Endothelial cell of umbilical vein (primary cell): ENCODE results near the gene EPC2. TPM values are rescaled to one million over a fixed set of nuclear protein-coding genes. Genes with fewer than 3 reads are reported as not detected.

Source experiments
- BruUV-seq: library from RNA; stranded (reverse); fragments of 400-500 nt; replicated peaks from 2 replicates; lab custom pipeline; 2021; lab: Mats Ljungman, UMichigan
- CTCF ChIA-PET: fragments of 300-600, 350-600 bp; sonication (Branson Sonifier 250); formaldehyde crosslinking; loops from one replicate; lab custom pipeline; 2021; ENCODE audit warnings: antibody characterized with exemption, inconsistent platforms; lab: Charles Lee
- POLR2A ChIA-PET: fragments of 300-600, 350-600 bp; sonication (Branson Sonifier 250); formaldehyde crosslinking; loops from one replicate; lab custom pipeline; 2021; ENCODE audit warnings: antibody characterized with exemption, inconsistent platforms; lab: Charles Lee
- DNase-seq: peaks from one replicate; pipeline ENCODE4 v3.0.0-alpha.2; 2011; ENCODE audit warnings: low read depth, low spot score
- FAIRE-seq: peaks from 2 replicates; lab custom pipeline; 2011; peaks lifted over from hg19 to GRCh38; lab: Jason Lieb, UNC
- H2AFZ ChIP-seq: 2 replicates; pipeline ENCODE4 v1.6.0; 2012; ENCODE audit warnings: low read depth, low read length, control low read depth, inconsistent platforms
- H3K27ac ChIP-seq: 2 replicates; pipeline ENCODE4 v1.5.1; 2011; ENCODE audit warnings: low read depth, mild to moderate bottlenecking, control low read depth, low read length, moderate library complexity; ENCODE audit not compliant: insufficient read depth
- H3K27me3 ChIP-seq, 2 experiments: 2 replicates each; pipeline versions ENCODE4 v1.6.0 to v1.6.1; 2011; ENCODE audit warnings: low read length in 2 of 2, mixed read lengths in 1 of 2; ENCODE audit not compliant: control insufficient read depth in 2 of 2, insufficient read depth in 2 of 2
- H3K36me3 ChIP-seq, 2 experiments: 2 replicates in 1 of 2; 3 replicates in 1 of 2; pipeline ENCODE4 v1.5.1; 2011; ENCODE audit warnings: low read length in 2 of 2, mild to moderate bottlenecking in 1 of 2, moderate library complexity in 1 of 2; ENCODE audit not compliant: control insufficient read depth in 2 of 2, insufficient read depth in 2 of 2; ENCODE audit errors: extremely low read depth in 1 of 2
- H3K4me1 ChIP-seq: 3 replicates; pipeline ENCODE4 v1.5.1; 2011; ENCODE audit warnings: mild to moderate bottlenecking, low read length; ENCODE audit not compliant: control insufficient read depth, insufficient read depth; ENCODE audit errors: extremely low read depth
- H3K4me2 ChIP-seq: 2 replicates; pipeline ENCODE4 v1.6.1; 2011; ENCODE audit warnings: low read length, control low read depth, mixed read lengths; ENCODE audit not compliant: insufficient read depth
- H3K4me3 ChIP-seq, 3 experiments: fragments of 200-600 bp in 1 of 3; sonication (generic), shearing (Covaris generic) in 1 of 3; replicated peaks in 1 of 3; 2 replicates each; pipeline ENCODE4 v1.5.1; 2011 to 2016; ENCODE audit warnings: control low read depth in 3 of 3, low read length in 3 of 3, mild to moderate bottlenecking in 2 of 3, inconsistent platforms in 1 of 3, low read depth in 1 of 3, moderate library complexity in 1 of 3; ENCODE audit not compliant: insufficient read depth in 1 of 3
- H3K79me2 ChIP-seq: 2 replicates; pipeline ENCODE4 v1.6.0; 2012; ENCODE audit warnings: low read length, inconsistent platforms; ENCODE audit not compliant: control insufficient read depth, insufficient read depth
- H3K9ac ChIP-seq: replicated peaks from 2 replicates; pipeline ENCODE3; 2011; ENCODE audit warnings: low read length, control low read depth; ENCODE audit not compliant: insufficient read depth; ENCODE audit errors: extremely low read depth
- H3K9me1 ChIP-seq: replicated peaks from 3 replicates; pipeline ENCODE4 v1.6.0; 2011; ENCODE audit warnings: mild to moderate bottlenecking, low read length; ENCODE audit not compliant: control insufficient read depth, insufficient read depth; ENCODE audit errors: extremely low read depth
- H3K9me3 ChIP-seq: replicated peaks from 2 replicates; pipeline ENCODE4 v1.5.1; 2012; ENCODE audit warnings: low read length, inconsistent platforms; ENCODE audit not compliant: control insufficient read depth, insufficient read depth
- H4K20me1 ChIP-seq: replicated peaks from 2 replicates; pipeline ENCODE3; 2011; ENCODE audit warnings: mild to moderate bottlenecking, low read length; ENCODE audit not compliant: control insufficient read depth, insufficient read depth; ENCODE audit errors: extremely low read depth
- EZH2 ChIP-seq: IDR thresholded peaks from 2 replicates; pipeline ENCODE4 v1.6.1; 2012; ENCODE audit warnings: borderline replicate concordance, low read depth, mild to moderate bottlenecking, moderate library complexity, low read length, inconsistent platforms; ENCODE audit not compliant: severe bottlenecking
- FOS ChIP-seq: IDR thresholded peaks from 2 replicates; pipeline ENCODE4 v1.6.1; 2011; ENCODE audit warnings: mild to moderate bottlenecking, low read length, moderate library complexity, borderline replicate concordance; ENCODE audit not compliant: insufficient read depth
- GATA2 ChIP-seq: IDR thresholded peaks from 2 replicates; pipeline ENCODE4 v1.7.0; 2011; ENCODE audit warnings: low read depth, mild to moderate bottlenecking, moderate library complexity, mixed read lengths, low read length; ENCODE audit not compliant: insufficient read length, insufficient read depth
- JUN ChIP-seq: IDR thresholded peaks from 2 replicates; pipeline ENCODE4 v1.6.1; 2011; ENCODE audit warnings: borderline replicate concordance, low read depth; ENCODE audit not compliant: insufficient read length, insufficient read depth
- MYC ChIP-seq: IDR thresholded peaks from one replicate; pipeline ENCODE4 v1.6.1; 2011; ENCODE audit warnings: mild to moderate bottlenecking, low read depth, low read length
- POLR2A ChIP-seq: IDR thresholded peaks from 2 replicates; pipeline ENCODE4 v1.6.1; 2012; ENCODE audit warnings: low read depth, mild to moderate bottlenecking, control low read depth, low read length
- POLR2AphosphoS5 ChIP-seq: IDR thresholded peaks from 2 replicates; pipeline ENCODE4 v1.6.1; 2012; ENCODE audit warnings: low read depth, mild to moderate bottlenecking, control low read depth, low read length, moderate library complexity; ENCODE audit not compliant: insufficient read depth
- dilution Hi-C: fragments of 300-500 bp; cut with MboI; formaldehyde crosslinking; loops from one replicate; pipeline ENCODE4 v1.15.0; 2019; ENCODE audit warnings: low sequenced_read_pairs; ENCODE audit not compliant: extremely low pct_ligation_motif_present
- intact Hi-C: fragments of 100-400 bp; cut with micrococcal nuclease; formaldehyde crosslinking; loops from one replicate; pipeline ENCODE4 v1.10.0; 2022
- polyA plus RNA-seq, 4 experiments: library from polyadenylated mRNA; depleted of rRNA in 3 of 4; stranded (reverse) in 3 of 4; unstranded in 1 of 4; fragments of >200 nt; gene quantifications; 2 replicates each; pipeline versions ENCODE4 v1.2.1 to v1.2.3, GENCODE V29; 2011 to 2012; ENCODE audit warnings: missing spikeins in 1 of 4
- total RNA-seq: library from RNA; stranded (reverse); gene quantifications from 2 replicates; pipeline ENCODE4 v1.2.3, GENCODE V29; 2021
- TF ChIP-seq, protein P1 (sequence below): IDR thresholded peaks from 2 replicates; pipeline ENCODE4 v1.6.1; 2011; ENCODE audit not compliant: insufficient read depth, insufficient read length
- TF ChIP-seq, protein P2 (sequence below), 2 donors: IDR thresholded peaks; 1 replicate in 1 of 2; 2 replicates in 1 of 2; pipeline ENCODE4 v1.5.1; 2011; ENCODE audit warnings: low read length in 2 of 2, mild to moderate bottlenecking in 2 of 2, moderate library complexity in 2 of 2, control low read depth in 1 of 2, inconsistent platforms in 1 of 2, low read depth in 1 of 2; ENCODE audit not compliant: insufficient read depth in 1 of 2; ENCODE audit errors: extremely low read depth in 1 of 2

Gene EPC2
- total and polyA plus RNA-seq, 2 donors (not counting 3 experiments of a cell fraction or from before 2014, with no cell fraction given), result 15.1 to 25.2 TPM

DNA sequence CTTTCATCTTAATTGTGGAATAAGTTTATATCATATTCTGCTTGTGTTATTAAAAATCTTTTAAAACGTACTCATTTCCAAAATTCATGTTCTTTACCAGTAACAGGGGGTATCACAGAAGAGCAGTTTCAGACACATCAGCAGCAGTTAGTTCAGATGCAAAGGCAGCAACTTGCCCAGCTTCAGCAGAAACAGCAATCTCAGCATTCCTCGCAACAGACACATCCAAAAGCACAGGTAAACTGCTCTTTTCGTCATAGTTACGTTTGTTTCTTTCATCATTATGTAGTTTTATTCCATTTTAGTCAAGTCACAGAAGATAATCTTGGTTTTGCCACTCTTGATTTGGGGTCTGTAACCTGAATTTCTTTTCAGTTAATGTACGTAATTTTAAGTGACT, 137.0 kb downstream of the EPC2 start:
- H4K20me1 ChIP-seq, result no peaks in the 10 kb centered on the region
- dilution Hi-C loops (no loop called here), intact Hi-C loops (no loop called here)
- no peak overlapping the region for H3K27ac ChIP-seq
- DNase-seq (no peak), FAIRE-seq (no peak)
- TF ChIP-seq FOS (no peak), GATA2 (no peak), MYC (no peak), EZH2 (no peak), JUN (no peak), POLR2A (no peak), POLR2AphosphoS5 (no peak)
- TF ChIP-seq, protein P1, sequence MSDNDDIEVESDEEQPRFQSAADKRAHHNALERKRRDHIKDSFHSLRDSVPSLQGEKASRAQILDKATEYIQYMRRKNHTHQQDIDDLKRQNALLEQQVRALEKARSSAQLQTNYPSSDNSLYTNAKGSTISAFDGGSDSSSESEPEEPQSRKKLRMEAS, result no peak
- TF ChIP-seq, protein P2, sequence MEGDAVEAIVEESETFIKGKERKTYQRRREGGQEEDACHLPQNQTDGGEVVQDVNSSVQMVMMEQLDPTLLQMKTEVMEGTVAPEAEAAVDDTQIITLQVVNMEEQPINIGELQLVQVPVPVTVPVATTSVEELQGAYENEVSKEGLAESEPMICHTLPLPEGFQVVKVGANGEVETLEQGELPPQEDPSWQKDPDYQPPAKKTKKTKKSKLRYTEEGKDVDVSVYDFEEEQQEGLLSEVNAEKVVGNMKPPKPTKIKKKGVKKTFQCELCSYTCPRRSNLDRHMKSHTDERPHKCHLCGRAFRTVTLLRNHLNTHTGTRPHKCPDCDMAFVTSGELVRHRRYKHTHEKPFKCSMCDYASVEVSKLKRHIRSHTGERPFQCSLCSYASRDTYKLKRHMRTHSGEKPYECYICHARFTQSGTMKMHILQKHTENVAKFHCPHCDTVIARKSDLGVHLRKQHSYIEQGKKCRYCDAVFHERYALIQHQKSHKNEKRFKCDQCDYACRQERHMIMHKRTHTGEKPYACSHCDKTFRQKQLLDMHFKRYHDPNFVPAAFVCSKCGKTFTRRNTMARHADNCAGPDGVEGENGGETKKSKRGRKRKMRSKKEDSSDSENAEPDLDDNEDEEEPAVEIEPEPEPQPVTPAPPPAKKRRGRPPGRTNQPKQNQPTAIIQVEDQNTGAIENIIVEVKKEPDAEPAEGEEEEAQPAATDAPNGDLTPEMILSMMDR (IDR thresholded peaks at IDR 0.05; ENCODE audit: extremely low read depth in 1 of 2, insufficient read depth in 1 of 2, low read depth in 1 of 2, low read length in 2 of 2), result no peak
- no peaks in the 10 kb centered on the region for H3K9me3 ChIP-seq
- H2AFZ ChIP-seq, result no peak overlapping the region
- no peaks in the 10 kb centered on the region for H3K79me2 ChIP-seq
- ChIA-PET POLR2A (no interaction called here), CTCF (no interaction called here)
- no TSS peak for BruUV-seq
- no peaks in the 10 kb centered on the region for H3K27me3 ChIP-seq
- H3K9ac ChIP-seq, result no peak overlapping the region
- H3K36me3 ChIP-seq, result peaks cover 10 to 13% of the 10 kb centered on the region in 2 experiments
- H3K4me1 ChIP-seq, result no peaks in the 10 kb centered on the region
- H3K4me3 ChIP-seq, result no peak overlapping the region
- peaks cover 3% of the 10 kb centered on the region for H3K9me1 ChIP-seq
- no peak overlapping the region for H3K4me2 ChIP-seq
